ENCODE data around the gene CAMK1D. TPM values are rescaled to one million over a fixed set of nuclear protein-coding genes. Genes with fewer than 3 reads are reported as not detected.
"Not testable (repeated sequence)": the region's sequence is repeated elsewhere in the genome, so short reads cannot be mapped to it uniquely, and the experiment has no call there.

The CAMK1D gene
- total RNA-seq, 4 donors from 2014 or later: 29.7 to 36.7 (median 33.3) TPM

- 78 to 94% methylated on average over 11 of the region's 11 CpGs for WGBS, 2 donors
- intact Hi-C loops (cut with DNase I; ENCODE audit: low total_unique reads): no loop called here
- DNase-seq (ENCODE audit: low spot score in 2 of 2): peak in 1 of 2 donors; percentile 23
- H3K4me3 ChIP-seq (ENCODE audit: low read depth, poor library complexity, severe bottlenecking): no peak overlapping the region
- no peak for TF ChIP-seq CTCF (IDR thresholded peaks at IDR 0.05)
- TF ChIP-seq POLR2A (IDR thresholded peaks at IDR 0.05): no peak
Measured at GRCh38 chr10:12541446-12542067, 192.2 kb downstream of the CAMK1D start.

DNA sequence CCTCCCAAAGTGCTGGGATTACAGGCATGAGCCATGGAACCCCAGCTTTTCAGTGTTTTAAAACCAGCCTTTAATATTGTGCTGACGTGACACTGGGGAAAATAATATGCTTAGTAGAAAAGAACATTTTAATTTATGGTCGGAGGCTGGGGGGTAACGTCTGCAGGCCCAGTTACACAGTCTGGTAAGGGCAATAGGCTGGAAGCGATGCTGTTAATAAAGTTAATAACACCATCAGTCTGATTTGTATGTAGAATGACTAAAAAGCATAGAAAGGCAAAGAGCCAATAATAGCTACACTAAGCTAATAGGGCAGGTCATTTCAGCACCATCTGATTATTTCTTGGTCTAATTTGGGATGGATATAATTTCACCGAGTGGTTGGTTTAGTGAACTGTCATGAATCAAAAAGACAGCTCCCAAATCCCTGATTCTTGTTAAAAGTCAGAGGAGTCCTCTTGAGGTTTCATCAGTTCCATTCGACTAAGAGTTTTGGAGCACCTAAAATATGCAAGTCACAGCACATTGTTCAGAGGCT lies 192.9 kb downstream of the CAMK1D start:
- no peak for TF ChIP-seq POLR2A (IDR thresholded peaks at IDR 0.05)
- TF ChIP-seq CTCF (IDR thresholded peaks at IDR 0.05): no peak
- 81 to 87% methylated on average over 6 of the region's 6 CpGs for WGBS, 2 donors
- H3K4me3 ChIP-seq (ENCODE audit: low read depth, poor library complexity, severe bottlenecking): no peak overlapping the region
- no peak for DNase-seq (ENCODE audit: low spot score in 2 of 2)
- intact Hi-C loops (cut with DNase I; ENCODE audit: low total_unique reads): no loop called here

GRCh38 chr10:12543589-12543988 lies 194.2 kb downstream of the CAMK1D start:
- no peak for TF ChIP-seq CTCF (IDR thresholded peaks at IDR 0.05)
- no peak for TF ChIP-seq POLR2A (IDR thresholded peaks at IDR 0.05)
- 81 to 87% methylated on average over 3 of the region's 3 CpGs for WGBS, 2 donors
- no peak overlapping the region for H3K4me3 ChIP-seq (ENCODE audit: low read depth, poor library complexity, severe bottlenecking)
- peak in 1 of 2 donors; percentile 8 for DNase-seq (ENCODE audit: low spot score in 2 of 2)
- intact Hi-C loops (cut with DNase I; ENCODE audit: low total_unique reads): no loop called here

DNA sequence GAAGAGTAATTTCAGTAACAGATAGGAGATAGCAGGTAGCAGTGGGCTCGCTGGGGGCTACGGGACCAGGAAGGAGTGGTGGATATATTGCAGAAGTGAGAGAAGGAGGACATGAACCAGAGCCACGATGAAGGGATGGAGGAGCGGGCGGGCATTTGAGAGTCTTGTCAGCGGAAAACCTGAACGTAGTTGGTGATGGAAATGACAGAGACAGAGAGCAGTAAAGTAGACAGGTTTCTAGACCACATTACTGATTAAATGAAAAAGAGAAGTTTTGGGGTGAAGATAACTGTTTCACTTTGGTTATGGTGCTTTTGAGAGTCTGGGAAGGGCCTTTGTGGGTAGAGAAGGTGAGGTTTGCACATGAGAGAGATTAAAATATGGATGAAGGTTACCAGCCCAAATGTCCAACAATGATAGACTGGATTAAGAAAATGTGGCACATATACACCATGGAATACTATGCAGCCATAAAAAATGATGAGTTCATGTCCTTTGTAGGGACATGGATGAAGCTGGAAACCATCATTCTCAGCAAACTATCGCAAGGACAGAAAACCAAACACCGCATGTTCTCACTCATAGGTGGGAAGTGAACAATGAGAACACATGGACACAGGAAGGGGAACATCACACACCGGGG lies 196.9 kb downstream of the CAMK1D start:
- 94 to 96% methylated on average over 10 of the region's 10 CpGs for WGBS, 2 donors
- H3K4me3 ChIP-seq (ENCODE audit: low read depth, poor library complexity, severe bottlenecking): not testable (repeated sequence)
- peak in 1 of 2 donors; percentile 57 for DNase-seq (ENCODE audit: low spot score in 2 of 2)
- intact Hi-C loops (cut with DNase I; ENCODE audit: low total_unique reads): loop anchor here (1.0 kb wide), 1 partner anchor 23 kb away; no protein-coding TSS in a partner anchor

GRCh38 chr10:12547301-12547771 lies 198.0 kb downstream of the CAMK1D start:
- no peak for TF ChIP-seq CTCF (IDR thresholded peaks at IDR 0.05)
- TF ChIP-seq POLR2A (IDR thresholded peaks at IDR 0.05): no peak
- intact Hi-C loops (cut with DNase I; ENCODE audit: low total_unique reads): no loop called here
- peak in 1 of 2 donors; percentile 59 for DNase-seq (ENCODE audit: low spot score in 2 of 2)
- 33 to 34% methylated on average over 6 of the region's 6 CpGs for WGBS, 2 donors
- no peak overlapping the region for H3K4me3 ChIP-seq (ENCODE audit: low read depth, poor library complexity, severe bottlenecking)

- intact Hi-C loops (cut with DNase I; ENCODE audit: low total_unique reads): no loop called here
- no peak overlapping the region for H3K4me3 ChIP-seq (ENCODE audit: low read depth, poor library complexity, severe bottlenecking)
- WGBS, 2 donors: 80 to 86% methylated on average over 5 of the region's 5 CpGs
- no peak for TF ChIP-seq POLR2A (IDR thresholded peaks at IDR 0.05)
- no peak for TF ChIP-seq CTCF (IDR thresholded peaks at IDR 0.05)
- no peak for DNase-seq (ENCODE audit: low spot score in 2 of 2)
Measured at GRCh38 chr10:12549297-12549696, 199.9 kb downstream of the CAMK1D start.
